GM19351 (cell line): Measurements from ENCODE around the gene RFX1.

Source experiments
- ATAC-seq: cut with Tn5 transposase; IDR thresholded peaks from one replicate; pipeline ENCODE4 v1.9.1; 2021; ENCODE audit warnings: mild to moderate bottlenecking, moderate library complexity; ENCODE audit not compliant: unreplicated experiment

Gene RFX1

GRCh38 chr19:13996928-13997630 is 9.0 kb downstream of the RFX1 start:
- ATAC-seq: no peak

GRCh38 chr19:13995878-13996765 is 10.0 kb downstream of the RFX1 start:
- no peak for ATAC-seq

GRCh38 chr19:13995017-13995728 is 10.9 kb downstream of the RFX1 start:
- ATAC-seq: no peak

- no peak for ATAC-seq
Measured at GRCh38 chr19:13993590-13994300, 12.4 kb downstream of the RFX1 start.

GRCh38 chr19:13992025-13992424 is 14.1 kb downstream of the RFX1 start:
- no peak for ATAC-seq

GRCh38 chr19:13990085-13990484 is 16.0 kb downstream of the RFX1 start:
- no peak for ATAC-seq

- no peak for ATAC-seq
Measured at GRCh38 chr19:13989487-13989886, 16.6 kb downstream of the RFX1 start.

GRCh38 chr19:13987101-13987890 is 18.8 kb downstream of the RFX1 start:
- no peak for ATAC-seq

- ATAC-seq: peak; percentile 81
Measured at GRCh38 chr19:13986348-13986904, 19.7 kb downstream of the RFX1 start.

GRCh38 chr19:13985771-13986347 is 20.3 kb downstream of the RFX1 start:
- peak; percentile 24 for ATAC-seq

GRCh38 chr19:13984875-13985741 is 21.0 kb downstream of the RFX1 start:
- ATAC-seq: no peak

- ATAC-seq: no peak
Measured at GRCh38 chr19:13984186-13984585, 21.9 kb downstream of the RFX1 start.

GRCh38 chr19:13983213-13983889 is 22.8 kb downstream of the RFX1 start:
- no peak for ATAC-seq

GRCh38 chr19:13982773-13983172 is 23.3 kb downstream of the RFX1 start:
- ATAC-seq: no peak

GRCh38 chr19:13981988-13982501 is 24.1 kb downstream of the RFX1 start:
- ATAC-seq: no peak

- ATAC-seq: no peak
Measured at GRCh38 chr19:13981467-13981866, 24.7 kb downstream of the RFX1 start.

GRCh38 chr19:13981021-13981420 is 25.1 kb downstream of the RFX1 start:
- no peak for ATAC-seq

GRCh38 chr19:13980340-13980739 is 25.8 kb downstream of the RFX1 start:
- no peak for ATAC-seq
